Colonic mucosa (tissue), 4 donors: ENCODE results near the gene AIG1. TPM values are rescaled to one million over a fixed set of nuclear protein-coding genes. Genes with fewer than 3 reads are reported as not detected.
"Not testable (repeated sequence)": the region's sequence is repeated elsewhere in the genome, so short reads cannot be mapped to it uniquely, and the experiment has no call there.

Experiments used
- DNase-seq: peaks from one replicate; pipeline ENCODE4 v3.0.0-alpha.2; 2020
- H3K27ac ChIP-seq: fragments of 200-600 bp; one replicate; pipeline ENCODE4 v1.8.0; 2021
- H3K27me3 ChIP-seq: fragments of 200-600 bp; one replicate; pipeline ENCODE4 v1.8.0; 2021
- H3K36me3 ChIP-seq: fragments of 200-600 bp; one replicate; pipeline ENCODE4 v1.8.0; 2021
- H3K4me1 ChIP-seq: fragments of 200-600 bp; one replicate; pipeline ENCODE4 v1.8.0; 2021; ENCODE audit warnings: mild to moderate bottlenecking
- H3K4me3 ChIP-seq: fragments of 200-600 bp; one replicate; pipeline ENCODE4 v1.8.0; 2021
- H3K9ac ChIP-seq, 2 donors: one replicate each; pipeline ENCODE4 v1.7.0; 2013; ENCODE audit warnings: control low read depth in 2 of 2, low read depth in 2 of 2, low read length in 2 of 2
- H3K9me3 ChIP-seq: fragments of 200-600 bp; one replicate; pipeline ENCODE4 v1.8.0; 2021
- CTCF ChIP-seq: fragments of 200-600 bp; IDR thresholded peaks from one replicate; pipeline ENCODE4 v1.8.0; 2022; ENCODE audit warnings: antibody characterized with exemption, mild to moderate bottlenecking
- intact Hi-C: fragments of 100-400 bp; cut with DNase I; formaldehyde crosslinking; loops from one replicate; pipeline ENCODE4 v1.14.1; 2022
- total RNA-seq, 2 donors: library from RNA; stranded (reverse); fragmentation: NEBNext Ultra II Directional in 1 of 2; extraction: Animal tissue kit (Norgen Biotek cat#: 25700) in 1 of 2; gene quantifications; one replicate each; pipeline ENCODE4 v1.2.1, GENCODE V29; 2021
- donor health status: healthy.
- donor health status: DM: no; HTN: no; CAD: no.
- donor health status: DM: no; HTN: no; CAD: no.

AIG1 gene
- total RNA-seq, 2 donors from 2014 or later, result 24.2 to 28.8 TPM

GRCh38 chr6:143164565-143165105 lies 103.9 kb downstream of the AIG1 start:
- intact Hi-C loops, result no loop called here
- Histone ChIP-seq H3K4me3 (no peak overlapping the region), H3K9me3 (no peaks in the 10 kb centered on the region), H3K36me3 (no peaks in the 10 kb centered on the region), H3K9ac (no peak overlapping the region), H3K27ac (no peak overlapping the region), H3K27me3 (no peaks in the 10 kb centered on the region), H3K4me1 (no peaks in the 10 kb centered on the region)
- DNase-seq, result no peak
- TF ChIP-seq CTCF, result no peak

GRCh38 chr6:143165315-143165855 lies 104.7 kb downstream of the AIG1 start:
- no peak overlapping the region for H3K4me3 ChIP-seq
- no peak overlapping the region for H3K27ac ChIP-seq
- H3K9me3 ChIP-seq, result no peaks in the 10 kb centered on the region
- no peaks in the 10 kb centered on the region for H3K36me3 ChIP-seq
- no peak overlapping the region for H3K9ac ChIP-seq
- no peak for TF ChIP-seq CTCF
- no peaks in the 10 kb centered on the region for H3K27me3 ChIP-seq
- no peak for DNase-seq
- no peaks in the 10 kb centered on the region for H3K4me1 ChIP-seq
- intact Hi-C loops, result no loop called here

GRCh38 chr6:143166247-143166695 lies 105.6 kb downstream of the AIG1 start:
- no peak for DNase-seq
- Histone ChIP-seq H3K9me3 (no peaks in the 10 kb centered on the region), H3K36me3 (no peaks in the 10 kb centered on the region), H3K9ac (no peak overlapping the region), H3K4me1 (no peaks in the 10 kb centered on the region), H3K4me3 (no peak overlapping the region), H3K27me3 (no peaks in the 10 kb centered on the region), H3K27ac (no peak overlapping the region)
- TF ChIP-seq CTCF, result no peak
- intact Hi-C loops, result no loop called here

- no peaks in the 10 kb centered on the region for H3K9me3 ChIP-seq
- no peak for TF ChIP-seq CTCF
- no peaks in the 10 kb centered on the region for H3K36me3 ChIP-seq
- no peaks in the 10 kb centered on the region for H3K4me1 ChIP-seq
- no peak overlapping the region for H3K27ac ChIP-seq
- no peaks in the 10 kb centered on the region for H3K27me3 ChIP-seq
- intact Hi-C loops, result no loop called here
- no peak for DNase-seq
- H3K4me3 ChIP-seq, result no peak overlapping the region
- H3K9ac ChIP-seq, result no peak overlapping the region
Observed at GRCh38 chr6:143167224-143167623, 106.5 kb downstream of the AIG1 start.

GRCh38 chr6:143168396-143168816 lies 107.7 kb downstream of the AIG1 start:
- H3K4me3 ChIP-seq, H3K9me3 ChIP-seq, H3K36me3 ChIP-seq, H3K4me1 ChIP-seq, DNase-seq, H3K9ac ChIP-seq, H3K27me3 ChIP-seq, H3K27ac ChIP-seq, intact Hi-C loops: not testable (repeated sequence)

- Histone ChIP-seq H3K9ac (no peak overlapping the region), H3K9me3 (no peaks in the 10 kb centered on the region), H3K27ac (no peak overlapping the region), H3K27me3 (no peaks in the 10 kb centered on the region), H3K36me3 (no peaks in the 10 kb centered on the region), H3K4me1 (no peaks in the 10 kb centered on the region), H3K4me3 (no peak overlapping the region)
- intact Hi-C loops, result no loop called here
- no peak for DNase-seq
- TF ChIP-seq CTCF, result no peak
Observed at GRCh38 chr6:143169440-143169839, 108.8 kb downstream of the AIG1 start.
